Smooth muscle cell of the brain vasculature (primary cell): ENCODE measurements around the gene PMAIP1.

ENCODE experiments used
- DNase-seq: peaks from one replicate; pipeline ENCODE4 v3.0.0-alpha.2; 2012; ENCODE audit warnings: low read depth, low spot score

Gene PMAIP1

GRCh38 chr18:59952283-59953007, 52.6 kb downstream of the PMAIP1 start:
- DNase-seq = no peak
